ENCODE measurements around the gene F7. TPM values are rescaled to one million over a fixed set of nuclear protein-coding genes. Genes with fewer than 3 reads are reported as not detected.
"Not testable (repeated sequence)": the region's sequence is repeated elsewhere in the genome, so short reads cannot be mapped to it uniquely, and the experiment has no call there.

The F7 gene
- polyA plus RNA-seq (2011; rRNA removed) (0.65 and 1.7 TPM in 2 replicates), polyA plus RNA-seq (2017; fragmentation: RNase III; extraction: RNeasy Plus Mini Kit Qiagen cat#74134 plus additional on column Dnase treatment) (0.26 to 0.44 TPM (median 0.30 TPM) in 3 replicates), polyA minus RNA-seq (2011; rRNA and poly(A)+ RNA removed) (0.63 and 3.0 TPM in 2 replicates)
- 0.09 and 0.14 TPM in 2 replicates for polyA plus RNA-seq (2012; cell fraction: cytosol; rRNA removed)
- 0.12 and 0.65 TPM in 2 replicates for polyA plus RNA-seq (2012; cell fraction: nucleus; rRNA removed)

DNA sequence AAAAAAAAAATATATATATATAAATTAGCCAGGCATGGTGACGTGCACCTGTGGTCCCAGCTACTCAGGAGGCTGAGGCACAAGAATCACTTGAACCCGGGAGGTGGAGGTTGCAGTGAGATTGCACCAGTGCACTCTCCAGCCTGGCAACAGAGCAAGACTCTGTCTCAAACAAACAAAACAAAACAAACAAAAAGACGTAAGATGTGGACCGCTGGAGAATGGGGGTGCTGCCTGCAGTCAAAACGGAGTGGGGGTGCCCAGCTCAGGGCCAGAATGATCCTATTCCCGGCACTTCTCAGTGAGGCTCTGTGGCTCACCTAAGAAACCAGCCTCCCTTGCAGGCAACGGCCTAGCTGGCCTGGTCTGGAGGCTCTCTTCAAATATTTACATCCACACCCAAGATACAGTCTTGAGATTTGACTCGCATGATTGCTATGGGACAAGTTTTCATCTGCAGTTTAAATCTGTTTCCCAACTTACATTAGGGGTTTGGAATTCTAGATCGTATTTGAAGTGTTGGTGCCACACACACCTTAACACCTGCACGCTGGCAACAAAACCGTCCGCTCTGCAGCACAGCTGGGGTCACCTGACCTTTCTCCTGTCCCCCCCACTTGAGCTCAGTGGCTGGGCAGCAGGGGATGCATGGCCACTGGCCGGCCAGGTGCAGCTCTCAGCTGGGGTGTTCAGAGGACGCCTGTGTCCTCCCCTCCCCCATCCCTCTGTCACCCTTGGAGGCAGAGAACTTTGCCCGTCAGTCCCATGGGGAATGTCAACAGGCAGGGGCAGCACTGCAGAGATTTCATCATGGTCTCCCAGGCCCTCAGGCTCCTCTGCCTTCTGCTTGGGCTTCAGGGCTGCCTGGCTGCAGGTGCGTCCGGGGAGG is at the start of gene F7:
TSS of gene F7 (plus strand) at position 760 of the 889 bp plus-strand sequence. CDS start at position 811, 51 bp downstream.
- H3K27ac ChIP-seq = peak within 1 kb of the TSS; percentile 86
- TF ChIP-seq FOSB (CRISPR knock-in tag; IDR thresholded peaks at IDR 0.05) (no peak), EP300 (IDR thresholded peaks at IDR 0.05) (peak in 1 of 2 experiments; percentile 10; a peak in 1 of 5 replicates)
- H3K4me1 ChIP-seq = peaks cover 31% of the 10 kb centered on the region
- ATAC-seq = peak; percentile 73 to 84
- ChIA-PET POLR2A (no interaction called here), CTCF (no interaction called here)
- peak within 1 kb of the TSS; percentile 80 for H3K4me2 ChIP-seq
- no peaks in the 10 kb centered on the region for H3K9me3 ChIP-seq
- 17% methylated on average over 14 of the region's 17 CpGs for WGBS (ENCODE audit: missing lambda C conversion rate)
- H3K4me3 ChIP-seq = no peak within 1 kb of the TSS
- no peak for FAIRE-seq
- peak; percentile 19 to 69 for DNase-seq (ENCODE audit: low read depth in 1 of 2, low spot score in 1 of 2)

- Histone ChIP-seq H3K9me3 (peaks cover 5% of the 10 kb centered on the region; the same call in 1 of the 3 replicates), H3K4me1 (no peaks in the 10 kb centered on the region), H3K27ac (no peak overlapping the region), H3K4me3 (no peak overlapping the region), H3K4me2 (no peak overlapping the region)
- FAIRE-seq (no peak), DNase-seq (ENCODE audit: low read depth in 1 of 2, low spot score in 1 of 2) (no peak), ATAC-seq (no peak)
- no peak for TF ChIP-seq REST (IDR thresholded peaks at IDR 0.05)
- no peak for TF ChIP-seq BHLHE40 (IDR thresholded peaks at IDR 0.05; ENCODE audit: low read depth, low read length)
- no peak for TF ChIP-seq RCOR1 (IDR thresholded peaks at IDR 0.05; ENCODE audit: low read depth, low read length)
- TF ChIP-seq POLR2A (IDR thresholded peaks at IDR 0.05; ENCODE audit: low read length) = no peak
- TF ChIP-seq HEYL (CRISPR knock-in tag; IDR thresholded peaks at IDR 0.05) = no peak
- TF ChIP-seq CTCF (IDR thresholded peaks at IDR 0.05) = no peak
- no peak for TF ChIP-seq MAZ (IDR thresholded peaks at IDR 0.05; ENCODE audit: borderline replicate concordance, low read depth, low read length)
- no peak for TF ChIP-seq RFX5 (IDR thresholded peaks at IDR 0.05)
- no peak for TF ChIP-seq ATOH8 (CRISPR knock-in tag; IDR thresholded peaks at IDR 0.05; ENCODE audit: low read depth)
- TF ChIP-seq HOXB13 (CRISPR knock-in tag; IDR thresholded peaks at IDR 0.05; ENCODE audit: low read depth) = no peak
- TF ChIP-seq NR3C1 (IDR thresholded peaks at IDR 0.05) = no peak
- TF ChIP-seq GATA3 (IDR thresholded peaks at IDR 0.05; ENCODE audit: borderline replicate concordance) = no peak
- TF ChIP-seq RARB (CRISPR knock-in tag; IDR thresholded peaks at IDR 0.05) = no peak
- TF ChIP-seq CBX8 (IDR thresholded peaks at IDR 0.05) = no peak
- WGBS (ENCODE audit: missing lambda C conversion rate) = 60% methylated on average over 1 of the region's 1 CpG
- POLR2A ChIA-PET = no interaction called here
- CTCF ChIA-PET = no interaction called here
Measured at GRCh38 chr13:113057084-113057483, 48.5 kb upstream of the F7 start.

- CTCF ChIA-PET; H3K4me2 ChIP-seq; H3K4me3 ChIP-seq; DNase-seq (ENCODE audit: low read depth in 1 of 2, low spot score in 1 of 2); FAIRE-seq; ATAC-seq; H3K27ac ChIP-seq; POLR2A ChIA-PET; H3K4me1 ChIP-seq; H3K9me3 ChIP-seq: not testable (repeated sequence)
- 86% methylated on average over 2 of the region's 3 CpGs for WGBS (ENCODE audit: missing lambda C conversion rate)
Measured at GRCh38 chr13:113057559-113057958, 48.0 kb upstream of the F7 start.

Measured in A549 (cell line).